Colon (tissue), 2 donors: Measurements from ENCODE around the gene UNC5C.

Source experiments
- FAIRE-seq: peaks from 2 replicates; lab custom pipeline; 2012; peaks lifted over from hg19 to GRCh38; lab: Jason Lieb, UNC
- donor health status: control.
- donor health status: control.

The UNC5C gene

GRCh38 chr4:95402299-95402698 is 146.5 kb downstream of the UNC5C start:
- no peak for FAIRE-seq

- FAIRE-seq = no peak
Measured at GRCh38 chr4:95398217-95398616, 150.6 kb downstream of the UNC5C start.

- no peak for FAIRE-seq
Measured at GRCh38 chr4:95394752-95395306, 153.9 kb downstream of the UNC5C start.

- FAIRE-seq = peak; percentile 10
Measured at GRCh38 chr4:95393821-95394220, 155.0 kb downstream of the UNC5C start.

GRCh38 chr4:95388911-95389310 is 159.9 kb downstream of the UNC5C start:
- FAIRE-seq = no peak

GRCh38 chr4:95387719-95388118 is 161.1 kb downstream of the UNC5C start:
- no peak for FAIRE-seq

- no peak for FAIRE-seq
Measured at GRCh38 chr4:95386410-95386809, 162.4 kb downstream of the UNC5C start.

- FAIRE-seq = no peak
Measured at GRCh38 chr4:95381843-95382580, 166.8 kb downstream of the UNC5C start.

GRCh38 chr4:95379633-95380032 is 169.1 kb downstream of the UNC5C start:
- no peak for FAIRE-seq

GRCh38 chr4:95377366-95377900 is 171.3 kb downstream of the UNC5C start:
- no peak for FAIRE-seq

- no peak for FAIRE-seq
Measured at GRCh38 chr4:95371476-95372224, 177.1 kb downstream of the UNC5C start.

- no peak for FAIRE-seq
Measured at GRCh38 chr4:95367824-95368223, 180.9 kb downstream of the UNC5C start.

- no peak for FAIRE-seq
Measured at GRCh38 chr4:95363966-95364365, 184.8 kb downstream of the UNC5C start.

- no peak for FAIRE-seq
Measured at GRCh38 chr4:95363559-95363925, 185.2 kb downstream of the UNC5C start.

GRCh38 chr4:95362906-95363558 is 185.7 kb downstream of the UNC5C start:
- FAIRE-seq = no peak

- no peak for FAIRE-seq
Measured at GRCh38 chr4:95362066-95362465, 186.7 kb downstream of the UNC5C start.

- no peak for FAIRE-seq
Measured at GRCh38 chr4:95361696-95361965, 187.1 kb downstream of the UNC5C start.

- no peak for FAIRE-seq
Measured at GRCh38 chr4:95360906-95361695, 187.7 kb downstream of the UNC5C start.

GRCh38 chr4:95360256-95360903 is 188.4 kb downstream of the UNC5C start:
- FAIRE-seq = no peak

- FAIRE-seq = no peak
Measured at GRCh38 chr4:95358421-95358820, 190.4 kb downstream of the UNC5C start.

GRCh38 chr4:95355021-95355420 is 193.8 kb downstream of the UNC5C start:
- FAIRE-seq = no peak

GRCh38 chr4:95348418-95348817 is 200.4 kb downstream of the UNC5C start:
- FAIRE-seq = no peak
